Glutamatergic neuron (in vitro differentiated cells): ENCODE results near the gene PPP2R3C. TPM values are rescaled to one million over a fixed set of nuclear protein-coding genes. Genes with fewer than 3 reads are reported as not detected.

Source experiments
- total RNA-seq: library from RNA; stranded (reverse); fragmentation: NEBNext Ultra II Directional; extraction: Animal tissue kit (Norgen Biotek cat#: 25700); gene quantifications from one replicate; pipeline ENCODE4 v1.2.1, GENCODE V29; 2021; ENCODE audit not compliant: unreplicated experiment

The PPP2R3C gene
- total RNA-seq, 1 donor from 2014 or later, result 37.0 TPM

Other genes starting within 250 kb of the PPP2R3C start
- 41.3 TPM for gene BAZ1A, start 246.6 kb downstream of the PPP2R3C start, total RNA-seq
- gene SRP54, start 139.0 kb downstream of the PPP2R3C start, total RNA-seq, result 43.5 TPM
- 72.7 TPM for gene FAM177A1, start 75.7 kb downstream of the PPP2R3C start, total RNA-seq
- gene PRORP, start 562 bp upstream of the PPP2R3C start, total RNA-seq, result 20.5 TPM
- 148 TPM for gene PSMA6, start 170.4 kb upstream of the PPP2R3C start, total RNA-seq